ENCODE measurements around the gene HMGXB3.

HMGXB3 gene

GRCh38 chr5:150092159-150092787 lies 91.7 kb downstream of the HMGXB3 start:
- DNase-seq = no peak

GRCh38 chr5:150097152-150097551 lies 96.6 kb downstream of the HMGXB3 start:
- no peak for DNase-seq

- no peak for DNase-seq
Observed at GRCh38 chr5:150101023-150101422, 100.5 kb downstream of the HMGXB3 start.
